K562 (cell line): Measurements from ENCODE around the gene CST3. TPM values are rescaled to one million over a fixed set of nuclear protein-coding genes. Genes with fewer than 3 reads are reported as not detected.

Experiments
- CCNT2 ChIP-seq: IDR thresholded peaks from 2 replicates; pipeline ENCODE4 v1.6.1; 2011; ENCODE audit warnings: borderline replicate concordance, low read depth, mild to moderate bottlenecking, moderate library complexity, mixed read lengths, low read length; ENCODE audit not compliant: insufficient read length; ENCODE audit errors: extremely low read depth
- DACH1 ChIP-seq: fragments of 450-650 bp; IDR thresholded peaks from 2 replicates; pipeline ENCODE4 v1.6.1; 2018; ENCODE audit not compliant: partially characterized antibody
- ESRRA ChIP-seq: fragments of 450-650 bp; IDR thresholded peaks from 2 replicates; pipeline ENCODE4 v1.6.1; 2014; ENCODE audit warnings: low read depth, mild to moderate bottlenecking, moderate library complexity, borderline replicate concordance
- HDGF ChIP-seq: fragments of 450-650 bp; IDR thresholded peaks from 2 replicates; pipeline ENCODE4 v1.6.1; 2016
- LCOR ChIP-seq: sonication (generic); formaldehyde crosslinking; IDR thresholded peaks from 2 replicates; pipeline ENCODE4 v1.8.0; 2022; ENCODE audit warnings: mild to moderate bottlenecking, missing genetic modification reagents
- LEF1 ChIP-seq: fragments of 450-650 bp; IDR thresholded peaks from 2 replicates; pipeline ENCODE4 v1.6.1; 2016; ENCODE audit warnings: mild to moderate bottlenecking
- MAFG ChIP-seq: fragments of 450-650 bp; conservative IDR thresholded peaks from 2 replicates; pipeline ENCODE4 v1.6.1; 2016; ENCODE audit warnings: missing genetic modification characterization, missing compliant biosample characterization
- NONO ChIP-seq, 2 experiments: fragments of 200-400 bp in 1 of 2; fragments of 450-650 bp in 1 of 2; formaldehyde crosslinking in 1 of 2; IDR thresholded peaks; 2 replicates each; pipeline ENCODE4 v1.6.1; 2017; ENCODE audit warnings: low read depth in 2 of 2, mild to moderate bottlenecking in 2 of 2, moderate library complexity in 2 of 2, low read length in 1 of 2
- NR2C2 ChIP-seq, 2 experiments: fragments of 200-800 bp in 1 of 2; sonication (Bioruptor generic) in 1 of 2; sonication (generic) in 1 of 2; formaldehyde crosslinking in 1 of 2; IDR thresholded peaks; 2 replicates each; pipeline versions ENCODE4 v1.6.1 to v1.8.0; 2016 to 2022; ENCODE audit warnings: mild to moderate bottlenecking in 1 of 2, missing compliant biosample characterization in 1 of 2, missing genetic modification characterization in 1 of 2, missing genetic modification reagents in 1 of 2
- PHB ChIP-seq: fragments of 250-450 bp; sonication (Bioruptor Pico); IDR thresholded peaks from 2 replicates; pipeline ENCODE4 v1.5.0; 2021
- RAD51 ChIP-seq: fragments of 450-650 bp; IDR thresholded peaks from 2 replicates; pipeline ENCODE4 v1.7.1; 2016; ENCODE audit warnings: low read depth, mild to moderate bottlenecking, borderline replicate concordance
- SMARCA5 ChIP-seq: fragments of 450-650 bp; IDR thresholded peaks from 2 replicates; pipeline ENCODE4 v1.6.1; 2016
- TFE3 ChIP-seq: fragments of 450-650 bp; formaldehyde crosslinking; IDR thresholded peaks from 2 replicates; pipeline ENCODE4 v1.4.0; 2020; ENCODE audit warnings: mild to moderate bottlenecking, mixed read lengths
- ZNF140 ChIP-seq: fragments of 250-450 bp; sonication (Bioruptor Pico); IDR thresholded peaks from 2 replicates; pipeline ENCODE4 v1.8.0; 2021; ENCODE audit warnings: moderate library complexity, mild to moderate bottlenecking, inconsistent platforms
- polyA plus RNA-seq, 8 experiments: library from polyadenylated mRNA; depleted of rRNA in 4 of 8; stranded (reverse) in 5 of 8; unstranded in 3 of 8; fragments of >200 nt; fragmentation: Nextera tagmentation in 2 of 8; fragmentation: Illumina TruSeq in 1 of 8; extraction: Ambion mirVana in 2 of 8; extraction: Trizol in 1 of 8; gene quantifications; 2 replicates each; pipeline versions ENCODE4 v1.2.1 to v1.2.3, GENCODE V29; 2011 to 2014; ENCODE audit warnings: inconsistent platforms in 1 of 8, missing spikeins in 1 of 8
- total RNA-seq, 7 experiments: library from RNA; depleted of rRNA in 6 of 7; stranded (reverse); fragments of >200 nt in 6 of 7; fragmentation: Illumina TruSeq in 2 of 7; extraction: Trizol in 2 of 7; gene quantifications; 2 replicates each; pipeline versions ENCODE4 v1.2.1 to v1.2.3, GENCODE V29; 2011 to 2021; ENCODE audit warnings: low replicate concordance in 1 of 7
- TF ChIP-seq, protein P1 (sequence below), 2 experiments: fragments of 450-650 bp in 1 of 2; sonication (generic) in 1 of 2; formaldehyde crosslinking in 1 of 2; IDR thresholded peaks; 2 replicates each; pipeline versions ENCODE4 v1.7.1 to v1.9.0; 2016 to 2022; ENCODE audit warnings: inconsistent platforms in 1 of 2, mild to moderate bottlenecking in 1 of 2, missing genetic modification reagents in 1 of 2
- TF ChIP-seq, protein P2 (sequence below): fragments of 250-450 bp; sonication (Bioruptor Pico); IDR thresholded peaks from 2 replicates; pipeline ENCODE4 v1.8.0; 2021; ENCODE audit warnings: moderate library complexity, mild to moderate bottlenecking, inconsistent platforms

The CST3 gene
- total and polyA plus RNA-seq, 9 of the 15 experiments (the other 6 are each of a cell fraction or from before 2014, with no cell fraction given) = 8.7 to 113 (median 48.5) TPM

- TF ChIP-seq, protein P1, sequence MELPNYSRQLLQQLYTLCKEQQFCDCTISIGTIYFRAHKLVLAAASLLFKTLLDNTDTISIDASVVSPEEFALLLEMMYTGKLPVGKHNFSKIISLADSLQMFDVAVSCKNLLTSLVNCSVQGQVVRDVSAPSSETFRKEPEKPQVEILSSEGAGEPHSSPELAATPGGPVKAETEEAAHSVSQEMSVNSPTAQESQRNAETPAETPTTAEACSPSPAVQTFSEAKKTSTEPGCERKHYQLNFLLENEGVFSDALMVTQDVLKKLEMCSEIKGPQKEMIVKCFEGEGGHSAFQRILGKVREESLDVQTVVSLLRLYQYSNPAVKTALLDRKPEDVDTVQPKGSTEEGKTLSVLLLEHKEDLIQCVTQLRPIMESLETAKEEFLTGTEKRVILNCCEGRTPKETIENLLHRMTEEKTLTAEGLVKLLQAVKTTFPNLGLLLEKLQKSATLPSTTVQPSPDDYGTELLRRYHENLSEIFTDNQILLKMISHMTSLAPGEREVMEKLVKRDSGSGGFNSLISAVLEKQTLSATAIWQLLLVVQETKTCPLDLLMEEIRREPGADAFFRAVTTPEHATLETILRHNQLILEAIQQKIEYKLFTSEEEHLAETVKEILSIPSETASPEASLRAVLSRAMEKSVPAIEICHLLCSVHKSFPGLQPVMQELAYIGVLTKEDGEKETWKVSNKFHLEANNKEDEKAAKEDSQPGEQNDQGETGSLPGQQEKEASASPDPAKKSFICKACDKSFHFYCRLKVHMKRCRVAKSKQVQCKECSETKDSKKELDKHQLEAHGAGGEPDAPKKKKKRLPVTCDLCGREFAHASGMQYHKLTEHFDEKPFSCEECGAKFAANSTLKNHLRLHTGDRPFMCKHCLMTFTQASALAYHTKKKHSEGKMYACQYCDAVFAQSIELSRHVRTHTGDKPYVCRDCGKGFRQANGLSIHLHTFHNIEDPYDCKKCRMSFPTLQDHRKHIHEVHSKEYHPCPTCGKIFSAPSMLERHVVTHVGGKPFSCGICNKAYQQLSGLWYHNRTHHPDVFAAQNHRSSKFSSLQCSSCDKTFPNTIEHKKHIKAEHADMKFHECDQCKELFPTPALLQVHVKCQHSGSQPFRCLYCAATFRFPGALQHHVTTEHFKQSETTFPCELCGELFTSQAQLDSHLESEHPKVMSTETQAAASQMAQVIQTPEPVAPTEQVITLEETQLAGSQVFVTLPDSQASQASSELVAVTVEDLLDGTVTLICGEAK (IDR thresholded peaks at IDR 0.05) = peak; percentile 52
- TF ChIP-seq, protein P1 (CRISPR knock-in tag; IDR thresholded peaks at IDR 0.05) = no peak
- TF ChIP-seq LEF1 (peak; percentile 82), LCOR (CRISPR knock-in tag) (no peak), HDGF (0 out of 2 replicates have a peak, but pooled peaks have one; percentile 61), NONO (IDR thresholded peaks at IDR 0.05; ENCODE audit: low read depth in 2 of 2, low read length in 1 of 2) (no peak), ZNF140 (no peak), DACH1 (no peak), ESRRA (no peak), TFE3 (CRISPR knock-in tag) (peak; percentile 19; the same call in 1 of the 2 replicates), SMARCA5 (0 out of 2 replicates have a peak, but pooled peaks have one; percentile 46), RAD51 (peak; percentile 71), PHB (no peak), MAFG (tag) (no peak), CCNT2 (no peak), NR2C2 (CRISPR knock-in tag; IDR thresholded peaks at IDR 0.05) (no peak), NR2C2 (tag; IDR thresholded peaks at IDR 0.05) (0 out of 2 replicates have a peak, but pooled peaks have one; percentile 62)
- TF ChIP-seq, protein P2, sequence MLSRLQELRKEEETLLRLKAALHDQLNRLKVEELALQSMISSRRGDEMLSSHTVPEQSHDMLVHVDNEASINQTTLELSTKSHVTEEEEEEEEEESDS = no peak
Observed at GRCh38 chr20:23659989-23660837, 22.5 kb upstream of the CST3 start (continued).
